CD14-positive monocyte (primary cell): ENCODE measurements around the gene SWT1. TPM values are rescaled to one million over a fixed set of nuclear protein-coding genes. Genes with fewer than 3 reads are reported as not detected.

Experiments used
- DNase-seq, 3 donors: peaks; one replicate each; pipeline ENCODE4 v3.0.0-alpha.2; 2011 to 2022
- H2AFZ ChIP-seq: 2 replicates; pipeline ENCODE4 v1.6.0; 2012; ENCODE audit warnings: mild to moderate bottlenecking, low read depth, low read length, inconsistent platforms; ENCODE audit not compliant: insufficient read depth, poor library complexity, severe bottlenecking
- H3K27ac ChIP-seq, 2 donors: 1 replicate in 1 of 2; 2 replicates in 1 of 2; pipeline ENCODE4 v1.5.1; 2012 to 2013; ENCODE audit warnings: low read length in 2 of 2, control low read depth in 1 of 2, inconsistent platforms in 1 of 2, low read depth in 1 of 2, mild to moderate bottlenecking in 1 of 2
- H3K27me3 ChIP-seq, 2 donors: one replicate each; pipeline versions ENCODE4 v1.6.0 to v1.6.1; 2011 to 2013; ENCODE audit warnings: low read length in 2 of 2; ENCODE audit not compliant: control insufficient read depth in 2 of 2, insufficient read depth in 2 of 2
- H3K36me3 ChIP-seq, 2 donors: replicated peaks in 1 of 2; 1 replicate in 1 of 2; 2 replicates in 1 of 2; pipeline versions ENCODE4 v1.5.1 to v1.6.1; 2012 to 2013; ENCODE audit warnings: low read length in 2 of 2, control low read depth in 1 of 2, inconsistent platforms in 1 of 2, mild to moderate bottlenecking in 1 of 2; ENCODE audit not compliant: insufficient read depth in 2 of 2, control insufficient read depth in 1 of 2
- H3K4me1 ChIP-seq, 2 donors: 1 replicate in 1 of 2; 2 replicates in 1 of 2; pipeline versions ENCODE4 v1.5.1 to v1.6.1; 2012 to 2013; ENCODE audit warnings: low read length in 2 of 2, control low read depth in 1 of 2, inconsistent platforms in 1 of 2, mild to moderate bottlenecking in 1 of 2, moderate library complexity in 1 of 2; ENCODE audit not compliant: insufficient read depth in 2 of 2, control insufficient read depth in 1 of 2
- H3K4me2 ChIP-seq: replicated peaks from 2 replicates; pipeline ENCODE3; 2012; ENCODE audit warnings: low read length, moderate library complexity, mild to moderate bottlenecking; ENCODE audit not compliant: poor library complexity, severe bottlenecking; ENCODE audit errors: extremely low read depth
- H3K4me3 ChIP-seq, 3 experiments: fragments of 200-600 bp in 1 of 3; sonication (generic) in 1 of 3; replicated peaks in 1 of 3; 1 replicate in 2 of 3; 2 replicates in 1 of 3; pipeline ENCODE4 v1.5.1; 2011 to 2013; ENCODE audit warnings: low read length in 3 of 3, mild to moderate bottlenecking in 3 of 3, control low read depth in 2 of 3, low read depth in 2 of 3, inconsistent platforms in 1 of 3, moderate library complexity in 1 of 3
- H3K79me2 ChIP-seq: 2 replicates; pipeline ENCODE4 v1.6.0; 2012; ENCODE audit warnings: mild to moderate bottlenecking, control low read depth, inconsistent platforms, low read length, moderate library complexity; ENCODE audit not compliant: insufficient read depth
- H3K9ac ChIP-seq: 2 replicates; pipeline ENCODE4 v1.6.0; 2017; ENCODE audit warnings: low read length, mild to moderate bottlenecking; ENCODE audit not compliant: insufficient read depth, poor library complexity, severe bottlenecking
- H3K9me3 ChIP-seq, 2 donors: replicated peaks in 1 of 2; 1 replicate in 1 of 2; 2 replicates in 1 of 2; pipeline versions ENCODE4 v1.5.1 to v1.6.1; 2012 to 2013; ENCODE audit warnings: low read length in 2 of 2, control low read depth in 1 of 2; ENCODE audit not compliant: control insufficient read depth in 1 of 2, insufficient read depth in 1 of 2
- H4K20me1 ChIP-seq: 2 replicates; pipeline ENCODE4 v1.6.0; 2012; ENCODE audit warnings: mild to moderate bottlenecking, low read length, control low read depth, moderate library complexity; ENCODE audit not compliant: insufficient read depth
- H3K27ac Mint-ChIP-seq, 7 donors: one replicate each; pipeline ENCODE4 v1.8.0; 2020; ENCODE audit warnings: mild to moderate bottlenecking in 7 of 7, mixed read lengths in 7 of 7, moderate library complexity in 6 of 7, inconsistent platforms in 2 of 7
- H3K27me3 Mint-ChIP-seq, 3 donors: one replicate each; pipeline ENCODE4 v1.8.0; 2021 to 2022; ENCODE audit warnings: low read depth in 3 of 3, mild to moderate bottlenecking in 3 of 3, mixed read lengths in 3 of 3, moderate library complexity in 3 of 3, inconsistent platforms in 1 of 3
- H3K36me3 Mint-ChIP-seq, 2 donors: one replicate each; pipeline ENCODE4 v1.8.0; 2020; ENCODE audit warnings: mixed read lengths in 2 of 2, inconsistent platforms in 1 of 2, mild to moderate bottlenecking in 1 of 2
- H3K4me1 Mint-ChIP-seq: one replicate; pipeline ENCODE4 v1.8.0; 2020; ENCODE audit warnings: mild to moderate bottlenecking, mixed read lengths
- H3K4me3 Mint-ChIP-seq, 2 donors: one replicate each; pipeline ENCODE4 v1.8.0; 2020; ENCODE audit warnings: mild to moderate bottlenecking in 2 of 2, mixed read lengths in 2 of 2, moderate library complexity in 1 of 2
- H3K9me3 Mint-ChIP-seq, 7 donors: one replicate each; pipeline ENCODE4 v1.8.0; 2020 to 2022; ENCODE audit warnings: mixed read lengths in 7 of 7, mild to moderate bottlenecking in 6 of 7, moderate library complexity in 6 of 7, inconsistent platforms in 2 of 7
- WGBS: methylation state at CpG from one replicate; pipeline ENCODE4 v1.1.5; 2013; ENCODE audit warnings: missing lambda C conversion rate; ENCODE audit not compliant: insufficient coverage; 5-methylcytosine and 5-hydroxymethylcytosine counted together
- intact Hi-C, 2 donors: fragments of 100-400 bp; cut with micrococcal nuclease; formaldehyde crosslinking; loops; one replicate each; pipeline versions ENCODE4 v1.15.0 to v1.15.1; 2023
- polyA plus RNA-seq, 3 donors: library from polyadenylated mRNA; depleted of rRNA in 1 of 3; unstranded in 2 of 3; stranded (reverse) in 1 of 3; fragments of 300-500 nt in 2 of 3; fragments of >200 nt in 1 of 3; fragmentation: Illumina TruSeq in 2 of 3; gene quantifications; 1 replicate in 2 of 3; 2 replicates in 1 of 3; pipeline ENCODE4 v1.2.3, GENCODE V29; 2012 to 2021
- TF ChIP-seq, protein P1 (sequence below): fragments of 200-600 bp; IDR thresholded peaks from one replicate; pipeline ENCODE4 v1.8.0; 2022; ENCODE audit warnings: antibody characterized with exemption, mild to moderate bottlenecking

Gene SWT1
- polyA plus RNA-seq, 3 donors, result 0.89 to 2.8 (median 1.7) TPM

DNA sequence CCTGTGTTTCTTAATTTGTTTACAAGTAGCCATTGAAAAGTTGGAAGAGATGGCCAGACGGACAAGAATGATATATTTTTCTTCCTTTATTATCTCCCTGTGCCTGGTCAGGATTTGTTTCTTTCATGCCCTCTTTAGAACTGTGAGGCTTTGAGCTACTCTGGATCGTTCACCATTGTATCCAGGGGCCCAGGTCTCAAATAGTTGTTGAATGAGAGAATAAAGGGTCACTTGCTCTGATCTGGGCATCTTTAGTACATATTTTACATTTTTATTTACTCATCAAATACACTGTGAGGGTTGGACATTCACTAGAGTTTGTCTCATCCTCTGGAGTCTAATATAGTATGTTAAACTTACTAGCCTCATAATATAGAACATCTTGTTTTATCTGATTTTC lies 111.4 kb downstream of the SWT1 start:
- Histone ChIP-seq H3K27ac (no peak overlapping the region), H2AFZ (no peak overlapping the region), H4K20me1 (no peaks in the 10 kb centered on the region), H3K27me3 (no peaks in the 10 kb centered on the region), H3K9me3 (no peaks in the 10 kb centered on the region), H3K36me3 (no peaks in the 10 kb centered on the region), H3K79me2 (no peaks in the 10 kb centered on the region), H3K9ac (no peak overlapping the region), H3K4me2 (no peak overlapping the region), H3K4me1 (no peaks in the 10 kb centered on the region), H3K4me3 (no peak overlapping the region)
- no peaks in the 10 kb centered on the region for H3K4me1 Mint-ChIP-seq
- intact Hi-C loops, result no loop called here
- H3K4me3 Mint-ChIP-seq, result no peak overlapping the region
- H3K27ac Mint-ChIP-seq, result no peak overlapping the region
- TF ChIP-seq, protein P1, sequence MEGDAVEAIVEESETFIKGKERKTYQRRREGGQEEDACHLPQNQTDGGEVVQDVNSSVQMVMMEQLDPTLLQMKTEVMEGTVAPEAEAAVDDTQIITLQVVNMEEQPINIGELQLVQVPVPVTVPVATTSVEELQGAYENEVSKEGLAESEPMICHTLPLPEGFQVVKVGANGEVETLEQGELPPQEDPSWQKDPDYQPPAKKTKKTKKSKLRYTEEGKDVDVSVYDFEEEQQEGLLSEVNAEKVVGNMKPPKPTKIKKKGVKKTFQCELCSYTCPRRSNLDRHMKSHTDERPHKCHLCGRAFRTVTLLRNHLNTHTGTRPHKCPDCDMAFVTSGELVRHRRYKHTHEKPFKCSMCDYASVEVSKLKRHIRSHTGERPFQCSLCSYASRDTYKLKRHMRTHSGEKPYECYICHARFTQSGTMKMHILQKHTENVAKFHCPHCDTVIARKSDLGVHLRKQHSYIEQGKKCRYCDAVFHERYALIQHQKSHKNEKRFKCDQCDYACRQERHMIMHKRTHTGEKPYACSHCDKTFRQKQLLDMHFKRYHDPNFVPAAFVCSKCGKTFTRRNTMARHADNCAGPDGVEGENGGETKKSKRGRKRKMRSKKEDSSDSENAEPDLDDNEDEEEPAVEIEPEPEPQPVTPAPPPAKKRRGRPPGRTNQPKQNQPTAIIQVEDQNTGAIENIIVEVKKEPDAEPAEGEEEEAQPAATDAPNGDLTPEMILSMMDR, result no peak
- H3K9me3 Mint-ChIP-seq, result peaks cover 0 to 6% (median 1%) of the 10 kb centered on the region in 7 donors
- no peaks in the 10 kb centered on the region for H3K36me3 Mint-ChIP-seq
- DNase-seq, result no peak
- WGBS, result no CpG with 5 or more reads among the region's 2 CpGs
- H3K27me3 Mint-ChIP-seq, result no peaks in the 10 kb centered on the region

DNA sequence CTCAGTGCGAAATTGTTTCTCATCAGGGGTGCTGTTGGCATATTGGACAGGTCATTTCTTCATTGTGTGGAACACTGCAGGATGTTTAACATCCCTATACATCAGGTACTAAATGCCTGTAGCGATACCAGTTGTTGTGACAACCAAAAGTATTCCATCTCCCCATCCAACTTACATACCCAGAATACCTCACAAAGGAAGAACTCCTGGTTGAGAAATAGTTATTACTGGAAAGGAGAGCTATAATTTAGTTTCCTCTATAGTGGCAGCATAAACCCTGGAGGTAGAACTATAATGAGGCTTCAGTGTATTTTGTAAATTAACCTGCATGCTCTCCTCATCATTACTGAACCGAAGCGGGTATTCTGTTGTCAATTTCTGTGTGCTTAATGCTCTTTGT lies 115.0 kb downstream of the SWT1 start:
- no peaks in the 10 kb centered on the region for H3K9me3 ChIP-seq

More for the DNA sequence above, 115.0 kb downstream of the SWT1 start:
- Histone ChIP-seq H3K79me2 (no peaks in the 10 kb centered on the region), H3K4me3 (no peak overlapping the region), H3K4me1 (no peaks in the 10 kb centered on the region), H3K4me2 (no peak overlapping the region), H3K9ac (no peak overlapping the region), H3K27ac (no peak overlapping the region), H3K36me3 (no peaks in the 10 kb centered on the region), H4K20me1 (no peaks in the 10 kb centered on the region), H2AFZ (no peak overlapping the region), H3K27me3 (no peaks in the 10 kb centered on the region)
- Mint-ChIP-seq H3K36me3 (no peaks in the 10 kb centered on the region), H3K27ac (no peak overlapping the region), H3K9me3 (peaks cover 0 to 3% (median 0%) of the 10 kb centered on the region in 7 donors), H3K4me1 (peaks cover 1% of the 10 kb centered on the region), H3K4me3 (no peak overlapping the region), H3K27me3 (no peaks in the 10 kb centered on the region)
- WGBS, result no CpG with 5 or more reads among the region's 4 CpGs
- intact Hi-C loops, result no loop called here
- TF ChIP-seq, protein P1, result no peak
- no peak for DNase-seq
